Fibroblast of mammary gland (primary cell): ENCODE measurements around the gene POLD2.

Experiments used
- DNase-seq: peaks from one replicate; pipeline ENCODE4 v3.0.0-alpha.2; 2010; ENCODE audit warnings: low read depth
- H3K4me3 ChIP-seq: 2 replicates; pipeline ENCODE4 v1.5.1; 2011; ENCODE audit warnings: low read depth, mild to moderate bottlenecking, low read length, moderate library complexity; ENCODE audit not compliant: control insufficient read depth
- CTCF ChIP-seq: conservative IDR thresholded peaks from 2 replicates; pipeline ENCODE4 v1.5.1; 2011; ENCODE audit warnings: low read depth, low read length, inconsistent platforms; ENCODE audit not compliant: control insufficient read depth, insufficient read depth

POLD2 gene

GRCh38 chr7:44100458-44101302 lies 22.7 kb downstream of the POLD2 start:
- DNase-seq, result peak; percentile 76
- H3K4me3 ChIP-seq, result no peak overlapping the region
- no peak for TF ChIP-seq CTCF

- no peak overlapping the region for H3K4me3 ChIP-seq
- no peak for TF ChIP-seq CTCF
These were observed 23.7 kb downstream of the POLD2 start for GRCh38 chr7:44099669-44100068.

GRCh38 chr7:44098092-44099068 lies 25.0 kb downstream of the POLD2 start:
- TF ChIP-seq CTCF, result no peak
- no peak for DNase-seq
- no peak overlapping the region for H3K4me3 ChIP-seq

More at GRCh38 chr7:44099669-44100068, 23.7 kb downstream of the POLD2 start:
- DNase-seq, result no peak

- no peak for TF ChIP-seq CTCF
- H3K4me3 ChIP-seq, result no peak overlapping the region
- no peak for DNase-seq
These were observed 26.1 kb downstream of the POLD2 start for GRCh38 chr7:44097064-44097932.

DNA sequence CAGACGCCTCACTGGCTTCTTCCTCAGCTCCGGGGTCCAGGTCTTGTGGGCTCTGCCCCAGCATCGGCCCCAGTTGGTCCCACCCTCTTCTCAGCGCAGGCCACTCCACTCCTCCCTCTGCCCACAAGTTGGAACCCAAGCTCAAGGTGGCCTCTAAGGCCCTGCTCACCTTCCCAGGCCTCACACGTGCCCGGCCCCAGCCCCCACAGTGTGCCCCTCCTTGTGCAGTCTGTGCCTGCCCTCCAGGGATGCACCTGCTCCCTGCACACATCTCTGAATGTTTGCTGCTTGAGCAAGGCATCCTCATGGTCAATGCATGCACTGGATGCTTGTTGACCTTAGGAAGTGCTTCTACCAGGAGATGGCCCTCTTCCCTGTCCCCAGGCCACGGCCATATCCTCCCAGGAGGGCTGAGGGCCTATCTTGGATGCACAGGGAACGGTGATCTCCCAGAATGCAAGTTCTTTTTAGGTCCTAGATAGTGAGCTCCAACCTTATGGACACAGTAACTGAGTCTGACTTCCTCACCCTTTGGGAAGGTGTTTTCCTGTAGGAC lies 26.9 kb downstream of the POLD2 start:
- TF ChIP-seq CTCF, result no peak
- H3K4me3 ChIP-seq, result no peak overlapping the region
- DNase-seq, result no peak

- no peak overlapping the region for H3K4me3 ChIP-seq
- DNase-seq, result no peak
- no peak for TF ChIP-seq CTCF
These were observed 27.6 kb downstream of the POLD2 start for GRCh38 chr7:44095781-44096180.
